Endothelial cell of umbilical vein (primary cell): Measurements from ENCODE around the gene MYOD1. TPM values are rescaled to one million over a fixed set of nuclear protein-coding genes. Genes with fewer than 3 reads are reported as not detected.

Source experiments
- BruUV-seq: library from RNA; stranded (reverse); fragments of 400-500 nt; replicated peaks from 2 replicates; lab custom pipeline; 2021; lab: Mats Ljungman, UMichigan
- CTCF ChIA-PET: fragments of 300-600, 350-600 bp; sonication (Branson Sonifier 250); formaldehyde crosslinking; loops from one replicate; lab custom pipeline; 2021; ENCODE audit warnings: antibody characterized with exemption, inconsistent platforms; lab: Charles Lee
- POLR2A ChIA-PET: fragments of 300-600, 350-600 bp; sonication (Branson Sonifier 250); formaldehyde crosslinking; loops from one replicate; lab custom pipeline; 2021; ENCODE audit warnings: antibody characterized with exemption, inconsistent platforms; lab: Charles Lee
- DNase-seq: peaks from one replicate; pipeline ENCODE4 v3.0.0-alpha.2; 2011; ENCODE audit warnings: low read depth, low spot score
- FAIRE-seq: peaks from 2 replicates; lab custom pipeline; 2011; peaks lifted over from hg19 to GRCh38; lab: Jason Lieb, UNC
- H2AFZ ChIP-seq: 2 replicates; pipeline ENCODE4 v1.6.0; 2012; ENCODE audit warnings: low read depth, low read length, control low read depth, inconsistent platforms
- H3K27ac ChIP-seq: 2 replicates; pipeline ENCODE4 v1.5.1; 2011; ENCODE audit warnings: low read depth, mild to moderate bottlenecking, control low read depth, low read length, moderate library complexity; ENCODE audit not compliant: insufficient read depth
- H3K27me3 ChIP-seq, 2 experiments: 2 replicates each; pipeline versions ENCODE4 v1.6.0 to v1.6.1; 2011; ENCODE audit warnings: low read length in 2 of 2, mixed read lengths in 1 of 2; ENCODE audit not compliant: control insufficient read depth in 2 of 2, insufficient read depth in 2 of 2
- H3K36me3 ChIP-seq, 2 experiments: 2 replicates in 1 of 2; 3 replicates in 1 of 2; pipeline ENCODE4 v1.5.1; 2011; ENCODE audit warnings: low read length in 2 of 2, mild to moderate bottlenecking in 1 of 2, moderate library complexity in 1 of 2; ENCODE audit not compliant: control insufficient read depth in 2 of 2, insufficient read depth in 2 of 2; ENCODE audit errors: extremely low read depth in 1 of 2
- H3K4me1 ChIP-seq: 3 replicates; pipeline ENCODE4 v1.5.1; 2011; ENCODE audit warnings: mild to moderate bottlenecking, low read length; ENCODE audit not compliant: control insufficient read depth, insufficient read depth; ENCODE audit errors: extremely low read depth
- H3K4me2 ChIP-seq: 2 replicates; pipeline ENCODE4 v1.6.1; 2011; ENCODE audit warnings: low read length, control low read depth, mixed read lengths; ENCODE audit not compliant: insufficient read depth
- H3K4me3 ChIP-seq, 3 experiments: fragments of 200-600 bp in 1 of 3; sonication (generic), shearing (Covaris generic) in 1 of 3; replicated peaks in 1 of 3; 2 replicates each; pipeline ENCODE4 v1.5.1; 2011 to 2016; ENCODE audit warnings: control low read depth in 3 of 3, low read length in 3 of 3, mild to moderate bottlenecking in 2 of 3, inconsistent platforms in 1 of 3, low read depth in 1 of 3, moderate library complexity in 1 of 3; ENCODE audit not compliant: insufficient read depth in 1 of 3
- H3K79me2 ChIP-seq: 2 replicates; pipeline ENCODE4 v1.6.0; 2012; ENCODE audit warnings: low read length, inconsistent platforms; ENCODE audit not compliant: control insufficient read depth, insufficient read depth
- H3K9ac ChIP-seq: replicated peaks from 2 replicates; pipeline ENCODE3; 2011; ENCODE audit warnings: low read length, control low read depth; ENCODE audit not compliant: insufficient read depth; ENCODE audit errors: extremely low read depth
- H3K9me1 ChIP-seq: replicated peaks from 3 replicates; pipeline ENCODE4 v1.6.0; 2011; ENCODE audit warnings: mild to moderate bottlenecking, low read length; ENCODE audit not compliant: control insufficient read depth, insufficient read depth; ENCODE audit errors: extremely low read depth
- H3K9me3 ChIP-seq: replicated peaks from 2 replicates; pipeline ENCODE4 v1.5.1; 2012; ENCODE audit warnings: low read length, inconsistent platforms; ENCODE audit not compliant: control insufficient read depth, insufficient read depth
- H4K20me1 ChIP-seq: replicated peaks from 2 replicates; pipeline ENCODE3; 2011; ENCODE audit warnings: mild to moderate bottlenecking, low read length; ENCODE audit not compliant: control insufficient read depth, insufficient read depth; ENCODE audit errors: extremely low read depth
- CTCF ChIP-seq, 2 donors: IDR thresholded peaks; 1 replicate in 1 of 2; 2 replicates in 1 of 2; pipeline ENCODE4 v1.5.1; 2011; ENCODE audit warnings: low read length in 2 of 2, mild to moderate bottlenecking in 2 of 2, moderate library complexity in 2 of 2, control low read depth in 1 of 2, inconsistent platforms in 1 of 2, low read depth in 1 of 2; ENCODE audit not compliant: insufficient read depth in 1 of 2; ENCODE audit errors: extremely low read depth in 1 of 2
- FOS ChIP-seq: IDR thresholded peaks from 2 replicates; pipeline ENCODE4 v1.6.1; 2011; ENCODE audit warnings: mild to moderate bottlenecking, low read length, moderate library complexity, borderline replicate concordance; ENCODE audit not compliant: insufficient read depth
- GATA2 ChIP-seq: IDR thresholded peaks from 2 replicates; pipeline ENCODE4 v1.7.0; 2011; ENCODE audit warnings: low read depth, mild to moderate bottlenecking, moderate library complexity, mixed read lengths, low read length; ENCODE audit not compliant: insufficient read length, insufficient read depth
- dilution Hi-C: fragments of 300-500 bp; cut with MboI; formaldehyde crosslinking; loops from one replicate; pipeline ENCODE4 v1.15.0; 2019; ENCODE audit warnings: low sequenced_read_pairs; ENCODE audit not compliant: extremely low pct_ligation_motif_present
- intact Hi-C: fragments of 100-400 bp; cut with micrococcal nuclease; formaldehyde crosslinking; loops from one replicate; pipeline ENCODE4 v1.10.0; 2022
- polyA plus RNA-seq, 4 experiments: library from polyadenylated mRNA; depleted of rRNA in 3 of 4; stranded (reverse) in 3 of 4; unstranded in 1 of 4; fragments of >200 nt; gene quantifications; 2 replicates each; pipeline versions ENCODE4 v1.2.1 to v1.2.3, GENCODE V29; 2011 to 2012; ENCODE audit warnings: missing spikeins in 1 of 4
- total RNA-seq: library from RNA; stranded (reverse); gene quantifications from 2 replicates; pipeline ENCODE4 v1.2.3, GENCODE V29; 2021

MYOD1 gene
- total and polyA plus RNA-seq, 2 donors (not counting 3 experiments of a cell fraction or from before 2014, with no cell fraction given), result not detected

GRCh38 chr11:17730608-17731462 is 11.5 kb downstream of the MYOD1 start:
- Histone ChIP-seq H3K79me2 (no peaks in the 10 kb centered on the region), H3K36me3 (no peaks in the 10 kb centered on the region), H3K4me3 (no peak overlapping the region), H3K4me1 (peaks cover 7% of the 10 kb centered on the region), H4K20me1 (no peaks in the 10 kb centered on the region), H3K9me1 (no peaks in the 10 kb centered on the region), H3K27ac (no peak overlapping the region), H3K9ac (no peak overlapping the region), H2AFZ (no peak overlapping the region), H3K4me2 (no peak overlapping the region), H3K9me3 (no peaks in the 10 kb centered on the region), H3K27me3 (peaks cover 22 to 30% of the 10 kb centered on the region in 2 experiments)
- peak; percentile 90 for FAIRE-seq
- intact Hi-C loops (loop anchor here (1.0 to 10.0 kb wide), 4 partner anchors 132 to 374 kb away; partner anchors contain the start of gene SAAL1), dilution Hi-C loops (no loop called here)
- TF ChIP-seq GATA2, result no peak
- peak; percentile 69 to 91 for TF ChIP-seq CTCF (IDR thresholded peaks at IDR 0.05; ENCODE audit: extremely low read depth in 1 of 2, insufficient read depth in 1 of 2, low read depth in 1 of 2, low read length in 2 of 2)
- TF ChIP-seq FOS, result no peak
- peak; percentile 78 for DNase-seq
- no TSS peak for BruUV-seq
- POLR2A ChIA-PET, result interaction anchor here (1.0 kb wide), 1 partner anchor 247 kb away, joined by 3 read pairs; no protein-coding TSS in a partner anchor
- CTCF ChIA-PET, result interaction anchor here (0.6 to 7.5 kb wide), 61 partner anchors 9 to 991 kb away, joined by 3 to 593 read pairs (median 4); partner anchors contain the start of genes KCNJ11, MYOD1 and SAAL1
